Parathyroid adenoma (tissue), 2 donors: ENCODE results near the gene GCAT.

Experiments used
- H2AFZ ChIP-seq: fragments of 300-600 bp; sonication (generic); one replicate; pipeline ENCODE4 v1.7.0; 2017; ENCODE audit warnings: antibody characterized with exemption, mild to moderate bottlenecking
- H3K27ac ChIP-seq: fragments of 300-600 bp; sonication (generic); one replicate; pipeline ENCODE4 v1.7.0; 2017
- H3K27me3 ChIP-seq: fragments of 300-600 bp; sonication (generic); one replicate; pipeline ENCODE4 v1.7.0; 2017; ENCODE audit warnings: low read length; ENCODE audit not compliant: control insufficient read depth, insufficient read depth
- H3K36me3 ChIP-seq: fragments of 300-600 bp; sonication (generic); one replicate; pipeline ENCODE4 v1.7.0; 2017; ENCODE audit warnings: low read length; ENCODE audit not compliant: control insufficient read depth, insufficient read depth
- H3K4me1 ChIP-seq: fragments of 300-600 bp; sonication (generic); one replicate; pipeline ENCODE4 v1.7.0; 2017; ENCODE audit warnings: control low read depth
- H3K4me2 ChIP-seq: fragments of 300-600 bp; sonication (generic); one replicate; pipeline ENCODE4 v1.7.0; 2017; ENCODE audit warnings: low read length
- H3K4me3 ChIP-seq: fragments of 300-600 bp; sonication (generic); one replicate; pipeline ENCODE4 v1.7.0; 2017; ENCODE audit warnings: low read depth, low read length
- H3K79me2 ChIP-seq: fragments of 300-600 bp; sonication (generic); one replicate; pipeline ENCODE4 v1.7.0; 2017; ENCODE audit warnings: control low read depth
- H3K9ac ChIP-seq: fragments of 300-600 bp; sonication (generic); one replicate; pipeline ENCODE4 v1.7.0; 2017; ENCODE audit warnings: mild to moderate bottlenecking
- H3K9me3 ChIP-seq: fragments of 300-600 bp; sonication (generic); one replicate; pipeline ENCODE4 v1.7.0; 2017; ENCODE audit warnings: low read length; ENCODE audit not compliant: control insufficient read depth
- CTCF ChIP-seq: fragments of 300-600 bp; sonication (generic); IDR thresholded peaks from one replicate; pipeline ENCODE4 v1.7.0; 2017; ENCODE audit warnings: antibody characterized with exemption, mild to moderate bottlenecking
- donor health status: primary hyperparathyroidism.

The GCAT gene

GRCh38 chr22:37768273-37768672, 39.5 kb upstream of the GCAT start:
- Histone ChIP-seq H3K36me3 (no peaks in the 10 kb centered on the region), H3K27me3 (no peaks in the 10 kb centered on the region)

GRCh38 chr22:37769056-37769455, 38.7 kb upstream of the GCAT start:
- Histone ChIP-seq H3K4me2 (no peak overlapping the region), H3K36me3 (no peaks in the 10 kb centered on the region), H3K4me3 (no peak overlapping the region), H3K27ac (no peak overlapping the region), H3K9me3 (no peaks in the 10 kb centered on the region), H3K27me3 (no peaks in the 10 kb centered on the region), H2AFZ (no peak overlapping the region), H3K4me1 (no peaks in the 10 kb centered on the region), H3K79me2 (no peaks in the 10 kb centered on the region), H3K9ac (no peak overlapping the region)
- TF ChIP-seq CTCF = no peak

More at GRCh38 chr22:37768273-37768672, 39.5 kb upstream of the GCAT start:
- no peak overlapping the region for H3K4me3 ChIP-seq
- no peak overlapping the region for H2AFZ ChIP-seq
- no peaks in the 10 kb centered on the region for H3K9me3 ChIP-seq
- H3K9ac ChIP-seq = no peak overlapping the region
- no peak overlapping the region for H3K4me2 ChIP-seq
- TF ChIP-seq CTCF = no peak
- H3K27ac ChIP-seq = no peak overlapping the region
- no peaks in the 10 kb centered on the region for H3K4me1 ChIP-seq
- no peaks in the 10 kb centered on the region for H3K79me2 ChIP-seq

- Histone ChIP-seq H3K4me2 (no peak overlapping the region), H3K79me2 (no peaks in the 10 kb centered on the region), H3K4me1 (no peaks in the 10 kb centered on the region), H3K27me3 (no peaks in the 10 kb centered on the region), H3K9ac (no peak overlapping the region), H3K27ac (no peak overlapping the region), H3K4me3 (no peak overlapping the region), H3K9me3 (no peaks in the 10 kb centered on the region), H2AFZ (no peak overlapping the region), H3K36me3 (no peaks in the 10 kb centered on the region)
- no peak for TF ChIP-seq CTCF
Measured at GRCh38 chr22:37771081-37771480, 36.7 kb upstream of the GCAT start.

- Histone ChIP-seq H3K79me2 (no peaks in the 10 kb centered on the region), H3K36me3 (no peaks in the 10 kb centered on the region), H2AFZ (no peak overlapping the region), H3K9me3 (no peaks in the 10 kb centered on the region), H3K4me1 (no peaks in the 10 kb centered on the region), H3K4me2 (no peak overlapping the region), H3K9ac (no peak overlapping the region), H3K27ac (no peak overlapping the region), H3K27me3 (no peaks in the 10 kb centered on the region), H3K4me3 (no peak overlapping the region)
- no peak for TF ChIP-seq CTCF
Measured at GRCh38 chr22:37771702-37772427, 35.9 kb upstream of the GCAT start.

- no peak overlapping the region for H3K9ac ChIP-seq
- H2AFZ ChIP-seq = no peak overlapping the region
- H3K27ac ChIP-seq = no peak overlapping the region
- H3K36me3 ChIP-seq = no peaks in the 10 kb centered on the region
- no peaks in the 10 kb centered on the region for H3K9me3 ChIP-seq
- no peak for TF ChIP-seq CTCF
- H3K4me3 ChIP-seq = no peak overlapping the region
- no peaks in the 10 kb centered on the region for H3K27me3 ChIP-seq
- H3K79me2 ChIP-seq = no peaks in the 10 kb centered on the region
- H3K4me2 ChIP-seq = no peak overlapping the region
- peaks cover 3% of the 10 kb centered on the region for H3K4me1 ChIP-seq
Measured at GRCh38 chr22:37774728-37775127, 33.0 kb upstream of the GCAT start.
